MG63 (cell line): Measurements from ENCODE around the gene METTL9. TPM values are rescaled to one million over a fixed set of nuclear protein-coding genes. Genes with fewer than 3 reads are reported as not detected.

ENCODE experiments used
- DNase-seq: peaks from one replicate; pipeline ENCODE4 v3.0.0-alpha.2; 2020
- H3K27me3 ChIP-seq: fragments of 250-450 bp; sonication (Bioruptor Pico); 2 replicates; pipeline ENCODE4 v1.5.1; 2020; ENCODE audit warnings: mild to moderate bottlenecking, moderate library complexity
- H3K36me3 ChIP-seq: fragments of 250-450 bp; sonication (Bioruptor Pico); 2 replicates; pipeline ENCODE4 v1.5.1; 2020; ENCODE audit warnings: mild to moderate bottlenecking, moderate library complexity
- H3K4me3 ChIP-seq: fragments of 250-450 bp; sonication (Bioruptor Pico); 2 replicates; pipeline ENCODE4 v1.5.1; 2020; ENCODE audit warnings: mild to moderate bottlenecking, moderate library complexity
- H3K9me3 ChIP-seq: fragments of 250-450 bp; sonication (Bioruptor Pico); 2 replicates; pipeline ENCODE4 v1.5.1; 2020; ENCODE audit warnings: mild to moderate bottlenecking, moderate library complexity
- total RNA-seq: library from RNA; depleted of rRNA; stranded (reverse); fragments of >200 nt; shearing (Covaris generic); gene quantifications from 2 replicates; pipeline ENCODE4 v1.2.3, GENCODE V29; 2014; ENCODE audit warnings: low replicate concordance; rRNA removed

Gene METTL9
- total RNA-seq, 1 experiment from 2014 or later = 210 TPM

DNA sequence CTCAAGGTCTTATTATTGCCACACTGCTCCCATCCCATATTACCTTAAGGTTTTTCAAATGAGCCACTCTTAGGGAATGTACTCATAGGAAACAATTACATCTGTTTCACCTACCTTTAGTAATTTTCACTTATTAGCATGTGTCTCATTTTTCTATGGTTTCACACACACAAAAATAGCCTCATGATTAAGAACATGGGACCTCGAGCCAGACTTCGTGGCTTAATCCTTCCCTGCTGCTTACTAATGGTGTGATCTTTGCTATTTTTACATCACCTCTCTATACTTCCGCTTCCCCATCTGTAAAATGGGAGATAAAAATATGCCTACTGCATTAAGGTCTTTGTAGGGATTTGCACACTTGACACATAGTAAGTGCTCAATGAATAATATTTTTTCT lies 102.9 kb downstream of the METTL9 start:
- Histone ChIP-seq H3K4me3 (no peak overlapping the region), H3K36me3 (no peaks in the 10 kb centered on the region), H3K9me3 (no peaks in the 10 kb centered on the region; the same call in 1 of the 2 replicates), H3K27me3 (no peaks in the 10 kb centered on the region)
- no peak for DNase-seq

DNA sequence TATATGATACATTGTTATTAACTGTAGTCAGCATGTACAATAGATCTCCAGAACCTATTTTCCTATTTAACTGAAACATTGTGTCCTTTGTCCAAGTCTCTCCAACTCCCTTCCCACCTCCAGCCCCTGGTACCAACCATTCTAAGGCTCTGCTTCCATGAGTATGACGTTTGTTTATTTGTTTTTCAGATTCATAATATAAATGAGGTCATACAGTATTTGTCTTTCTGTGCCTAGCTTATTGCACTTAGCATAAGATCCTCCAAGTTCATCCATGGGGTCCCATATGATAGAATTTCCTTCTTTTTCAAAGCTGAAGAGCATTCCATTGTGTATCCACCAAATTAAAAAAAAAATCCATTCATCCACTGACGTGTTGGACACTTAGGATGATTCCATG lies 103.8 kb downstream of the METTL9 start:
- Histone ChIP-seq H3K27me3 (no peaks in the 10 kb centered on the region), H3K36me3 (no peaks in the 10 kb centered on the region), H3K4me3 (no peak overlapping the region), H3K9me3 (no peaks in the 10 kb centered on the region; the same call in 1 of the 2 replicates)
- DNase-seq = no peak

DNA sequence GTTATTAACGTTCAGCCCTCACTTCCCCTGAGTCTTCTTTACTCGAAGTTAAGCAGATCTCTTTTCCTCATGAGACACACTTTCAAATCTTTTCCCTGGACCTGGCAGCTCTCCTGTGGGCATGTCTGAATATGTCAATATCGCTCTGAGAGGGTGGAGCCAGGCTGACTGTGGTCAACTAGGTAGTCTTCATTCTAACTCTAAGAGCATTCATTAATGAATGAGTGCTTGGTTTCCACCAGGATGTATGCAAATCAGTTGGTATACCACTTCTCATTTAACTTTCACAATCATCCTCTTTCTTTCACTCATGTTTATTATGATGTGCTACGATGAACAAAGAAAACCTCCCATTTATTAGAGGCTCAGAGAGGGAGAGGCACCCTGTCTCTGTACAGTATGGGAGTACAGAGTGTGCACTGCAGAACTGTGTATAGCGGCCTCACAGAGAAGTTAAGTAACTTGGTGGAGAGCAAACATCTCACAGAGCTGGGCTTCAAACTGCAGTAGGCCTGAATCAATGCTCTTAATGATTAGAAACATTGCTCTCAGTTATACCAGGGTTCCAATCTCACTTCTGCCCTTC lies 104.3 kb downstream of the METTL9 start:
- no peak overlapping the region for H3K4me3 ChIP-seq

GRCh38 chr16:21704266-21704665 lies 104.9 kb downstream of the METTL9 start:
- no peak for DNase-seq
- H3K27me3 ChIP-seq = no peaks in the 10 kb centered on the region
- H3K36me3 ChIP-seq = no peaks in the 10 kb centered on the region
- no peaks in the 10 kb centered on the region; the same call in 1 of the 2 replicates for H3K9me3 ChIP-seq
- H3K4me3 ChIP-seq = no peak overlapping the region

More for the DNA sequence above, 104.3 kb downstream of the METTL9 start:
- H3K9me3 ChIP-seq = no peaks in the 10 kb centered on the region; the same call in 1 of the 2 replicates
- no peaks in the 10 kb centered on the region for H3K27me3 ChIP-seq
- H3K36me3 ChIP-seq = no peaks in the 10 kb centered on the region
- no peak for DNase-seq

DNA sequence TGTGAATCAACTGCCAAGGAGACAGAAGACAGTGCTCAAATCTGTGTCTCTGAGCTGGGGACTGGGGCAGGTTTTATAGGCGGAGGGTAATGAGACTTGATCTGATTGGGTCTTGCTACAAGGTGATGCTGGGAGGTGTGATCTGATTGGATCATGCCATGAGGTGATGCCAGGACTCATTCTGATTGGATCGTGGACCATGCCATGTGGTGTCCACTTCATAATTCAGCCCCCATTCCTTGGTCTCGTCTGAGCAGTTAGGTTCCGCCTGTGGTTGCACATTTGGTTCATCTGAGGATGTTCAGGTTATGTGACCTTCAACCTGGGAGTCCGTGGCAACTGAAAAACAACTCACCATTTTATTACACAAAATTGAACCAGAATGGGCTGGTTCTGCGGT lies 105.4 kb downstream of the METTL9 start:
- DNase-seq = no peak
- Histone ChIP-seq H3K9me3 (no peaks in the 10 kb centered on the region; the same call in 1 of the 2 replicates), H3K27me3 (no peaks in the 10 kb centered on the region), H3K36me3 (no peaks in the 10 kb centered on the region), H3K4me3 (no peak overlapping the region)

Other genes with a start within 250 kb of the METTL9 start
- not detected in 2 replicates for gene IGSF6, start 53.0 kb downstream of the METTL9 start, total RNA-seq
- gene OTOA, start 64.4 kb downstream of the METTL9 start, total RNA-seq = not detected in 2 replicates